ENCODE measurements around the gene USP36.
"Not testable (repeated sequence)": the region's sequence is repeated elsewhere in the genome, so short reads cannot be mapped to it uniquely, and the experiment has no call there.

The USP36 gene

DNA sequence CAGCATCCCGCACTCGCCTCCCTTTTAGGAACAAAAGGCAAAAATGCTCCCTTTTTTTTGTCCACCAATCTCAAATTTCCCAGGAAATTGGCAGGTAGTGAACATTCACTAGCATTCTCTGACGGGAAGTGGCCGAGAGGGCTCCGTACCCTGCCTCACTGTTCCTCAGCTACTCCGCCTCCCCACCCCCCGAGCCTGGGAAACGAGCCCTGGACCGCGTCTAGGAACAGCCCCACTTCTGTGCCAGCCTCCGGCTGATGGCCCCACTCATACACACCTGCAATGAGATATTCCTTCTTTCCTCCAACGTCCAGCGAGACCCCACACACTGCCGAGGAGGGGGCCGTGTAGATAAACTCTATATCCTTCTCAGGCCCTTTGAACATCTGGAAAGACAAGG lies 30.0 kb upstream of the USP36 start:
- no peak for DNase-seq

DNA sequence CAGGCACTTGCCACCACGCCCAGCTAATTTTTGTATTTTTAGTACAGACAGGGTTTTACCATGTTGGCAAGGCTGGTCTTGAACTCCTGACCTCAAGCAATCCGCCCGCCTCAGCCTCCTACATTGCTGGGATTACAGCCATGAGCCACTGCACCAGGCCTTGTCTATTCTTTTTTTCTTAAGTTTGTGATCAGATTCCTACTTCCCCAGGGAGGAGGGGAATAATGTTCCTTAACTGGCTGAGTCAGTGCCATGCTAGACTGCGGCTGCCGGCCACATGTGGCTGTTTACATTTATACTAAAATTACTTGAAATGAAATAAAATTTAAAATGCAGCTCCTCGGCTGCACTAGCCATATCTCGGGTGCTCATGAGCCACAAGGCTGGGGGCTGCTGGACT lies 27.8 kb upstream of the USP36 start:
- DNase-seq, result no peak

DNA sequence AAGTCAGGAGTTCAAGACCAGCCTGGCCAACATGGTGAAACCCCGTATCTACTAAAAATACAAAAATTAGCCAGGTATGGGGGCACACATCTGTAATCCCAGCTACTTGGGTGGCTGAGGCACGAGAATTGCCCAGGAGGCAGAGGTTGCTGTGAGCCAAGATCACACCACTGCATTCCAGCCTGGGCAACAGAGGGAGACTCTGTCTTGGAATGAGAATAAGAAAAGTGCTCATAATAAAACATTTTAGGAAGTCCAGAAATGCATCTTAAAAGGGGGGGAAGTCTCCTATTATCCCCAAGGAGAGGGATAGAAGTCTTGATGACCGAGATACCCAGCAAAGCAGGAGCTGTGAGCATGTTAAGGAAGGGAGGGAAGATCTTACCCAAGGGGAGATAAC lies 26.4 kb upstream of the USP36 start:
- not testable (repeated sequence) for DNase-seq

DNA sequence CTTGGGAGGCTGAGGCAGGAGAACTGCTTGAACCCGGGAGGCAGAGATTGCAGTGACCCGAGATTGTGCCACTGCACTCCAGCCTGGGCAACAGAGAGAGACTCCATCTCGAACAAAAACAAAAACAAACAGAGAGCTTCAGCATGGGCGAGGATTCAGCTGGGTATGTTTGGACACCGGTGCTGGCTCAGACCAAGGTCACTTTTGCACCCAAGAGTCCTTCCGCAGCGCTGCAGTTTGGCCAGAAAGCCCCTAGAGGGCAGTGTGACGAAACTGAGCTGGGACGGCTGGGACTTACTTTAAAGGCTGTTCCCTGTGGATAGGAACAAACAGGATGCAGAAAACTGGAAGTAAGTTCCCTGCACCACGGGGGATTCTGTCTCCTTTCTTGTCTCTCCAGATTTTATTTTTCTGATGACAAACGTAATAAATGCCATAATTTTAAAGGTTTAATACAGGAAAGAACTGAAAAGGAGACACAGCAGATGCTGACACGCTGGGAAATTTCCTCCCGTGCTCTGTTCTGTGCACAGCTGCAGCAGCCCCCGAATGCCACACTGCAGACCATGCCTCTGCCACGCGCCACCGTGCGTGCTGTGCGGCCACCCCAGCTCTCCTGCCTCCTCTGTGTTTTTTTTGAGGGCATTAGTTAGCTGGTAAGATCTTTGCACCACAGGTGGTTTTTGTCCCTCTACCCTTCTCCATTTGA lies 25.2 kb upstream of the USP36 start:
- DNase-seq, result peak in 1 of 2 experiments; percentile 73

DNA sequence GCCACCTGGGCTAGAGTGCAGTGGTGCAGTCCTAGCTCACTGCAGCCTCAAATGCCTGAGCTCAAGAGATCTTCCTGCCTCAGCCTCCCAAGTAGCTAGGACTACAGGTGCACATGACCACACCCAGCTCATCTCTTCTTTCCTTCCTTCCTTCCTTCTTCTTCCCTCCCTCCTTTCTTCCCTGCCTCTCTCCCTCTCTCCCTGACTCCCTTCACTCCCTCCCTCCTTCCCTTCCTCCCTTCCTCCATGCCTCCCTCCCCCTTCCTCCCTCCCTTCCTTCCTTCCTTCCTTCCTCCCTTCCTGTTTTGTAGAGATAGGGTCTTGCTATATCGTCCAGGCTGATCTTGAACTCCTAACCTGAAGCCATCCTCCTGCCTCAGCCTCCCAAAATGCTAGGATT lies 23.5 kb upstream of the USP36 start:
- no peak for DNase-seq

DNA sequence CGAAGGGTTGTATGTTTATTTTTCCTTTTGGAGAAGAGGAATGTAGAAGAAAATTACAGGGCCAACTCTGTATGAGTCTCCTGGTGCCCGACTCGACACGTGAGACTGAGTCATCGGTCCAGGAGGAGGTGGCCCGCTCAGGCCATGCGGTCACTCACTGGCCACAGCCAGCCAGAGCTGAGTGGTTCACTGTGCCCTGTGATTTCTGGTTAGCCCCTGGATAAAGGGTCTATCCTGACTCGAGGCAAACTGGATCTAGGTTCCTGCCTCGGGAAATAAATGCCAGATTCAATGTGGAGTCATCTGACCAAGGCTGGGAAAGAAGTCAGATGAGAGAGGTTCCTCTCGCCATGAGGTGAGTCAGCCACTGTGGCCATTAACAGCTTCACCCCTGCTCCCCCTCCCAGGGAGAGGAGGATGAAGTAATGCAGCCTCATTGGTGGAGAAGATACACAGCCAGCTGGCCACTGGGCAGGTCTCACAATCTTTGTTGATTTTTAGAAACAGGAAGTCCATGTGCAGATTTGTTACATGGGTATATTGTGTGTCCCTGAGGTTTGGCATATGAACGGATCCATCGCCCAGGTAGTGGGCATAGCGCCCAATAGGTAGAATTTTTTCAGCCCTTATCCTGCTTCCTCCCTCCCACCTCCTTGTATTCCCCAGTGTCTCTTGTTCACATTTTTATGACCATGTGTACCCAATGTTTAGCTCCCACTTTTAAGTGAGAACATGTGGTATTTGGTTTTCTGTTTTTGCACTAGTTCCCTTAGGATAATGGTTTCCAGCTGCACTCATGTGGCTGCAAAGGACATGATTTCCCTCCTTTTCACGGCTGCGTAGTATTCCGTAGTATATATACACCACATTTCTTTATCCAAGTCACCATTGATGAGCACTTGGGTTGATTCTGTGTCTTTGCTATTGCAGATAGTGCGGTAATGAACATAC lies 21.7 kb upstream of the USP36 start:
- DNase-seq, result no peak

DNA sequence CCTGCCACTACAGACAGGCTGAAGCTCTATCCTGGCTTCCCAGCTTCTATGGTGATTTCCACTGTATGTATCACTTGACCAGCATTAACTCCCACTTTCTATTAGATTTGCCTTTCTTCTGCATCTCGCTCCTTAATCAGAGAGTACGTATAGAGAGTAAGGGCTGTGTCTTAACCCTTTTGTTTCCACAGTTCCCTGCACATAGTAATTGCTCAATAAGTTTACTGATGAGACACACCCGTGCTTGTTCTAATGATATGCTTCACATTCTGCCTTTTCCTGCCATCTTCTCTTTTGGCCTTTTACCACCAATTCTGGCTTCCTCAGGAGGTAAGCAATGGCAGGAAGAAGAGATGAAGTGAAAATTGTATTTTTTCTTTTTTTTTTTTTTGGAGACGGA lies 20.6 kb upstream of the USP36 start:
- DNase-seq, result no peak

DNA sequence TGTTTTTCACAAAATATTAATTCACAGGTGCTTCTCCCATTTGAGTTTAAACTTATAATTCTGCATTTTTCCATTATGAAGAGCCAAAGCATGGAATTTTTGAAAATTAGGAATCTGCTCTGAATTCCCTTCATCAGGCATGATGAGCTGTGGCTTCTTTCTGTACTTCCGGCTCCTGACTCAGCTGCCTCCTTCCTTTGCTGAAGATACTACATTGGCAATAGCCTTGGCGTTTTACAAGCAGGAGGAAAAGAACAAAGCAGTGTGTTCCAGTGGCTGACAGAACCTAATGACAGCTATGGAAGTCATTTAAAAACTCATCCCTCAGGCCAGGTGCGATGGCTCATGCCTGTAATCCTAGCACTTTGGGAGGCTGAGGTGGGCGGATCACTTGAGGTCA lies 18.4 kb upstream of the USP36 start:
- DNase-seq, result no peak

DNA sequence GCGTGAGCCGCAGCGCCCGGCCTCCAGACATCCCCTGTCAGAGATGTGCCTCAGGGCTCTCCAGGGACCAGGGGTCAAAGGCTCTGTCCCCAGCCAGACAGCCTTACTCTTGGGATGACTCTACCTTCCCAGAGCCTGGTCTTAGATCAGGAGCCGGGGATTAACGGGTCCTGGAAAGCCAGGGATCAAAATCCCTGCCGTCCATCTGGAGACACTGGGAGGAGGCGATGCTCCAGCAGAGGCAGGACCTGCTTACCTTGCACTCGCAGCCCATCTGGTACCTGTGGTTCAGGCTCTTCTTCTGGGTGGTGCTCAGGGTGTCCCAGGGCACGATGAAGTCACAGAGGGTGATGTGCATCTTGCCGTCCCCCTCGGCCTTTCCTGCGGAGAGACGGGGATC lies 16.7 kb upstream of the USP36 start:
- no peak for DNase-seq

DNA sequence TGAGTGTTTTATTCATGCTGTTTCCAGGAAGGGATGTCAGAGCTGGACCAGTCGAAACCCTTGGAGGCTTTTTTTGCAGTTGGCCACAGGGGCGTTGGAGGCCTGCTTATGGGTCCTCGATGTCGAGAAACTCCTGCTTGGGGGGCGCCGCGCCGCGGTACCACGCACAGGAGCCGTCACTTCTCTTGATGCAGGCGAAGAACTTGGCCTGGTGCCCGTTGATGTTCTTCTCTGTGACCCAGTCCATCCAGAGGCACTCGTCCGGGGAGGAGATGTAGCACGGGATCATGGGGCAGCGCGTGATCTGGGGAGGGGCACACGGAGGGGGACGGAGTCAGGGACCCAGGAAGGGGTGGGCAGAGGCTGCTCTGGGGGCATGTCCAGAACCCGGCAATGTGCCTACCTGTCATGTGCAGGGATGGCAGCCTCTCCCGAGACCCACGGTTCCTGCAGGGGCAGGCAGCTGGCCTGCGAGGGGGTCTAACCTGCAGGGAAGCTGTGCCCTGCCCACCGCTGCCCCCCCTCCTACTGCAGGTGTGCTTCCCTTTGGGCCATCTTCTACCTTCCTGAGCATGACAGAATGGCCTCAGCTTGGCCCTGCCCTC lies 15.0 kb upstream of the USP36 start:
- DNase-seq, result no peak

DNA sequence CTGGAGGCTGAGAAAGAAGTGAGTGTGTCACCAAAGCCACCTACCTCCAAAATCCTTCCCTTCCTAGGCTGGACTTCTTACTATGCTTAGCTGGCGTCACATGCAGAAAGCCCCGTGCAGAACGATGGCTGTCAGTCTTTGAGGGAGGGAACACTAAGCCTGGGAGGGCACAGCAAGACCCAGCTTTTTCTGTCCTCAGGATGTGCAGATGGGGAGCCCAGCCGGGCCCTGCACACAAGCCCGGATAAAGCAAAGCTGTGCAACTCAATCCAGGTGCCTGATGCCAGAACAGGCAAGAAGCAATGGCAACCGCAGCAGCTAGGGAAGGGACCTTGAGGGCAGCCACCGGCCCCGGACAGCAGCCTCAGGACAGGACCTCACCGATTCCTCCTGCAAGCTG lies 13.9 kb upstream of the USP36 start:
- DNase-seq, result no peak

DNA sequence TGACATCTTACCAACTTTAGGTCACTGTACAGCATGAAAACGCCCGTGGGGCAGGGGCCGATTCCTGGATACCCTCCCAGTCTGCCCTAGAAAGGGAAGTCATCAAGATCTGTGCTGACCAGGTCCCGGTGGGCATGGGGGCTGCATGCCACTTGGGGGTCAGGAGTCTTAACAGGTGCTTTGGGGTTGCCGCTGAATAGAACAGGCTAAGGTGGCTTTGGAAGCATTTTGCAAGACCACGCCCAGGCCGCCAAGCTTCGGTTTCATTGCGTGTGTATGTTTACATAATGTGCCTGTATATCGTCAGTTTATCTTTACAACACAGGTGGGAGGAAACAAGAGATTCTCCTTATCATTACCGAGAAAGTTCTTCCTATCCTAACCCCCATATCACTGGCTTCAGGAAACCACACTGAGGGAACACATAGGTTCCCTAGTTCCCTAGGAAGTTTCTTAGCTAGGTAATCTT lies 13.3 kb upstream of the USP36 start:
- DNase-seq, result no peak

DNA sequence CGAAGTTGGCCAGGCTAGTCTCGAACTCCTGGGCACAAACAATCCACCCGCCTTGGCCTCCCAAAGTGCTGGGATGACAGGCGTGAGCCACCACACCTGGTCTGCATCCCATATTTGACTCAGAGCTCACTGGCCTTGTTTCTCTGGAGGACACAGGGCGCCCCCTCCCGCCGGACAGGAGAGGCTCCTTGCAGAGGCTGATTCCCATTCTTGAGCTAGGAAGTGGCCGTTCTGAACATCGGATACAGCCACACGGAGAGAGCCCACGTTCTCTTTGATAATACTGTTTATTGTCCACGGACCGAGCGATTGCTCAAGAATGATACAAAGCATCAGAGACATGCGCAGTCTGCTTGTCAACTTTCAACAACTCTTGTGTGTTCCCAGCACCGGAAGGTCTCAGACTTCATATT lies 12.1 kb upstream of the USP36 start:
- DNase-seq, result no peak

DNA sequence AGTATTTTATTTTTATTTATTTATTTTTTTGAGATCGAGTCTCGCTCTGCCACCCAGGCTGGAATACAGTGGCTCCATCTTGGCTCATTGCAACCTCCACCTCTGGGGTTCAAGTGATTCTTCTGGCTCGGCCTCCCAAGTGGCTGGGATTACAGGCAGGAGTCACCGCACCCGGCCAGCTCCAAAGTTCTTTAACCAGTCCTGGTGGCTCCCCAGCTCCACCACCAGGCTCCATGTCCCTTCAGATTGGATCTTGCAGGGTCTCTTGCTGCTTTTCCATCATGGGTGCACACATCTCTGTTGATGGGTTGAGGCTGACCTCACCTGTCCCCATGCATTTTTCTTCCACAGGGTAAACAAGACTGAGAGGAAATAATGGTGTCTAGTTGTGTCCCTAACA lies 8.4 kb upstream of the USP36 start:
- no peak for DNase-seq

DNA sequence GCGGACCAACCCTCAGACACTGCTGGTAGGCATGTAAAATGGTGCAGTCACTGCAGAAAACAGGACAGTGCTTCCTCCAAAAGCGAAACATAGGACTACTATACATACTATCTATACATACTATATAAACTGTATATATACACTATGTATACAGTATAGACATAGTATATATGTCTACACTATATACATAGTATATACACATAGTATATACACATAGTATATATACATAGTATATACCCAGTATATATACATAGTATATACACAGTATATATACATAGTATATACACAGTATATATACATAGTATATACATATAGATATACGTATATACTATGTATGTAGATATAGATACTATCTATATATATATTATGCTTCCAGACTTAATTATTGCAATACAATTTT lies 6.4 kb upstream of the USP36 start:
- DNase-seq, result no peak

DNA sequence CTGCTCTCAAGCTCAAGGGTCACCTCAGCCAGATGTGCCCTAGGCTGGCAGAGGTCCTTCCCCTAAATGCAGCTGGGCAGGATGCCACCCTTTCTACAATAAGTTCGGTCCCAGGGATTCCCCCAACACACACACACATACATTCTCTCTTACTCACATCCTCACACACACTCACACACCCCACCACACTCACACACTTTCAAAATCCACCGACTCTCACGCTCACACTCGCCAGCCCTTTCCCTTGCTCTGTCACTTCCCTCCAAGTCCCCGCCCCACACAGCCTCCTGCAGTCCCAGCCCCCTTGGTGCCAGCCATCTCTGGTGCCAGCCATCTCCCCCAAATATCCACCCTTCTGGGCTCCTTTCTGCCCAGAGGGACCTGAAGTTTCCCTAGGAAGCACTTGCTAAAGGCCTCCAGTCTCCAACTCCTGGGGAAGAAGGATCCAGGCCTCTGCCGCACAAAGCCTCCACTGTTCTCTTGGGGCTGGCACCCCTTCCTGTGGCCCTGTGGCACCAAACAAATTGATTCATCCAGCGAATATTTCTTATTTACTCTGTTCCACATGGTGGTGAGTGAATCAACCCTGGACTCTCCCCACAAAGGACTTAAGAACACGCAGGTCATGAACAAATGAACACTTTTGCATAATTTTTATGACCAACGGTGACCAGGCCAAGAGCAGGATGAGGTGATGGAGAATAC lies 3.8 kb upstream of the USP36 start:
- DNase-seq, result no peak

DNA sequence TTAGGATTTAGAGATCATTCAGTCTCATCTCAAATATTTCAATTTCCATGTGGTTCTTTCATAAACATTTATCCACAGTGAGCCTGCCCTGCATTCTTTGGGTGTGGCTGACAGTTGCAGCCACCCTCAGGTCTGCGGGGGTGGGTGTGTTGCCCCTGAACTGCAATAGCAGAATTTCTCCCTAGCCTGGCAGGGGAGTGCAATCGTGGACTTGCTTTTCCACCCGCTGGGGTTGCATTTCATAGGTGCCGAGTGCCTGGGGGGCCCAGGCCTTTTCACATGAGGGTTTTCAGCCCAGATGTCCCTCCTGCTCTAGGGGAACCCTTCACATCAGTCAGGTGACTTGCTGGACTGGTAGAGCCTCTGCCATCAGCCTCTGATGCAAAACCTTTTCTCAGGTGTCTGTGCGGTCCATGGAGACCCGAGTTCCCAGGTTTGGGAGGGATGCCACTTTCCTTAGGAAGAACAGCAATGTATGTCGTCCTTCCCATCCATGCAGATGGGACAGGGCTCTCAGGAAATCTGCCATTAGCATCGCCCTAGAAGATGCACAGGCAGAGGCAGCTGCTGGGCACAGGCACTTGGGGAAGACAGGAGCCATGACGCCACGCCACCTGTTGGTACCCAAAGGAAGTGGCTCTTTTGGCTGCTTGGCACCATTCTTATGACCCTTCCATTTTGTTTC lies 2.4 kb upstream of the USP36 start:
- no peak for DNase-seq

DNA sequence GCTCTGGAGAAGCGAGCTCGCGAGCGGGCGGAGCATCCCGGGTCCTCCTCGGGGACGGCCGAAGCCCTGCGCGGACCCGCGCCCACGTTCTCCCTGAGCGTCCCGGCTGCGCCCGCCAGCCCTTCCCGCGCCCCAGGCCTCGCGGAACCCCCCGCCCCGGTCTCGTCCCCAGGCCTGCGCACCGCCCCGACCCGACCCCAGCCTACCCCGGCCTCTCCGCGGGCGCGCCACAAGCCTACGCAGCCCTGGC lies 159 bp downstream of the USP36 start:
- no peak for DNase-seq

DNA sequence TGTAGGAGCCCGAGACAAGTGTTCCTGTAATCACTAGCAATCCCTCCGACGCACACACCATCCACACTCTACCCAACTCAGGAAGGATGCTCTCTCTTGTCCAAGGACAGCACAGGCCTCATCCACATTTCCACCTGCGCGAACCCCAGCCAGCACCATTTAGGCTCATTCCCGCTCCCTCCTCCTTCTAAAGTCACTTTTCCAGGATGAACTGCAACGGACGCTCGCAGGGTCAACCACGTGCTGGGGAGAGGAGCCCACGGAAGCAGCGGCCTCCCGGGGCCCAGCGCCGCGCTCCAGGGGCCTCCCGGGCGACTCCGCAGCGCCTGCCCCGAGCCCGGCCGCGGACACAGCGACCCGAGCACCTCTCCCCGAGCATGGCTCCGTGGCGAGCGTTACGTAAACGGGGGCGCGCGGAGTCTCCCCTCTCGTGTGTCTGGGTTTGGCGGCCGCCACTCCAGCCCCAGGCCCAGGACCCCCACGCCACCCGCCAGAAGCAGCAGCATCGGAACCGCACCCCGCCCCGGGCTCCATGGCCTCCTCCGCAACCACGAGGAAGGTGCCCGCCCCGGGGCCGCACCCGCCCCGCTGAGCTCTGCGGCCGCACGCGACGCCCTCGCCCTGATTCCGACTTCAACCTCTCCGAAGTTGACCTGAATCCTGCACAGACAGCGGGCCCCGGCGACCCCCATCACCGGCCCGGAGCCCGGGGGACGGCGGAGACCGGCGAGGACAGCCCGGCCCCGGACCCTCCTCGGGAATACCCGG lies 668 bp downstream of the USP36 start:
- no peak for DNase-seq

DNA sequence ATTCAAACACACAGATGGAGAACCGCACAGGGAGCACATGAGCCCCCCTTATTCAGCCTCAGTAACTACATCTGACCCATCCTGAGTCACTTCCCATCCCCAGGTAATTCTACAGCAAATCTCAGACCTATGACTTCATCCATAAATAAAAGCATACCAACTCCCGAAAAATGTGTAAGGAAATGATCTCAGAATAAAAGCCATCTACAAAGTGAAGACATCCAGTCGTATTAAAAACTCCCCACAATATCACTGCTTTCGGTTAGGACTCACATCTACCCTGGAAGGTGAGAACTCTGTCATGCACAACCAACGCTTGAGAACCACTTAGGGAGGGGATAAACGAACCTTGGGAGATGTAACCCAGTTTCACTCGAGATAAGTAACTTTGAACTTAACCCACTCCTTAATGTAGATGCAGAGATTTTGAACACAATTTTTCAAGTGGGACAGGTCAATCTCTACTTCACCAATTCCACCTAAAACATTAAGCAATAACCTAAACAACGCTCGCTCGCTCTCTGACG lies 1.3 kb downstream of the USP36 start:
- no peak for DNase-seq

DNA sequence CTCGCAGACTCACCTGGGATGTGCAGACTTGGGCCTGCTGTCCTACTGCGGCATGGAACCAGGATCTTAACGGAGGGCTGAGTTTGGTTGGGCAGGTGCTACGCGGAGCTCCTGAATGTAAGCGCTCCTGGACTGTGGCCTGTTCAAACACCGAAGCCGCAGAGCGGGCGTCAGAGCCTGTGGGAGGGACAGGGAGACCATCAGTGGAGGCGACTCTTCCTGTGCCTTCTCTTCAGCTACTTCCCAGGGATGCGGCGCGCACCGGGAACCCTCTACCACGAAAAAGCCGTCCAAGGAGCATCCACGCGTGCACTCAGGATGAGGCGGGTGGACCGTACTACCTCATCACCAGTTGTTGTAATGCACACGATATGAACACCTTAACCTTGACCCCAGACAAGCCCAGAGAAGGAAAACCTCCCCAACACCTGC lies 2.0 kb downstream of the USP36 start:
- DNase-seq, result no peak

Measured in cerebellar nuclear complex (tissue), 1 donor.